Measurements from ENCODE around the gene CNTD1. TPM values are rescaled to one million over a fixed set of nuclear protein-coding genes. Genes with fewer than 3 reads are reported as not detected.
"Not testable (repeated sequence)": the region's sequence is repeated elsewhere in the genome, so short reads cannot be mapped to it uniquely, and the experiment has no call there.

Gene CNTD1, protein sequence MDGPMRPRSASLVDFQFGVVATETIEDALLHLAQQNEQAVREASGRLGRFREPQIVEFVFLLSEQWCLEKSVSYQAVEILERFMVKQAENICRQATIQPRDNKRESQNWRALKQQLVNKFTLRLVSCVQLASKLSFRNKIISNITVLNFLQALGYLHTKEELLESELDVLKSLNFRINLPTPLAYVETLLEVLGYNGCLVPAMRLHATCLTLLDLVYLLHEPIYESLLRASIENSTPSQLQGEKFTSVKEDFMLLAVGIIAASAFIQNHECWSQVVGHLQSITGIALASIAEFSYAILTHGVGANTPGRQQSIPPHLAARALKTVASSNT
- not detected for total RNA-seq
- long read RNA-seq, partial matches to known transcripts = 0 of 4 reads
- long read RNA-seq, other reads (novel, unspliced or antisense) = 4 of 4 reads

DNA sequence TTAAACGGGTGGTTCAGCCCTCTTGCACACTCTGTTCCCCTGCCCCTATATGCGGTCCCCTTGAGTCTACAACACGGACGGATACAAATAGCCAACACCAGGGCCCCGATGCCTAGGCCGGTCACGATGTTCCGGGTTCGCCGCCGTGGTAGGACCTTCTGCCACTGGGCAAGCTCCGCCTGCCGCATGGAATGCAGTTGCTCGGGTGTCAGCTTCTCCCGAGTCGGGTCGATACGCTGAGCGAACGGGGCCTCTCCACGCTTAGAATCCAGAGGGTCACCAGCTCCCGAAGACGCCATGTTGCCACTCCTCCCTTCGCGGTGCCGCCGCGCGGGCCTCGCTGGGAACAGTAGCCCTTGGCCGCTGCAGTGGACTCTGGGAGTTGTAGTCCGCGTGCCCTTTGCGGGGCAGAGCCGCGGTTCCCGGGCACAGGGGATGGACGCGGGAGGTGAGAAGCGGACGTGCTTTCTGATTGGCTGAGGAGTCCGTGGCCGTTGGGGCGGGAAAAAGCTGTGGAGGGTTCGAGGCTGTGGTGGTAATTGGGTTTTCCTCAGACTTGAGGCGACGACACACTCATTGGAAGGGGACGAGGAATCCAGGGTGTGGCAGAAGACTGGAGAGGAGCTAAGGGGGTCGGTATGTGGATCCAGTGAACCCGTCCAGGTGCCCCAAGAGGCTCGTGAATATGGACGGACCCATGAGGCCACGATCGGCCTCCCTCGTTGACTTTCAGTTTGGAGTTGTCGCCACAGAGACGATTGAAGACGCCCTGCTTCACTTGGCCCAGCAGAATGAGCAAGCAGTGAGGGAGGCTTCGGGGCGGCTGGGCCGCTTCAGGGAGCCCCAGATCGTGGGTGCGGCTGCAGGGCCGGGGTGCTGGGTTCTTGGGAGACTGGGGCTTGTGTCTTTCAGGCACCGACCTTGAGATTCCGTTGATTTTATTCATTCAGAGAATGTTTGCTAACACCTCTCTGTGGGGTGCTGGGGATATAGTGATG, at the start of gene CNTD1, which contains the start of gene COA3:
CNTD1 (plus strand) TSS at position 479 of the 998 bp plus-strand sequence; CDS start at position 686, 207 bp downstream.
COA3 (minus strand) TSS at position 322 of the 998 bp plus-strand sequence; CDS start at position 299, 23 bp downstream.
- DNase-seq (ENCODE audit: low spot score) = peak; percentile 95

DNA sequence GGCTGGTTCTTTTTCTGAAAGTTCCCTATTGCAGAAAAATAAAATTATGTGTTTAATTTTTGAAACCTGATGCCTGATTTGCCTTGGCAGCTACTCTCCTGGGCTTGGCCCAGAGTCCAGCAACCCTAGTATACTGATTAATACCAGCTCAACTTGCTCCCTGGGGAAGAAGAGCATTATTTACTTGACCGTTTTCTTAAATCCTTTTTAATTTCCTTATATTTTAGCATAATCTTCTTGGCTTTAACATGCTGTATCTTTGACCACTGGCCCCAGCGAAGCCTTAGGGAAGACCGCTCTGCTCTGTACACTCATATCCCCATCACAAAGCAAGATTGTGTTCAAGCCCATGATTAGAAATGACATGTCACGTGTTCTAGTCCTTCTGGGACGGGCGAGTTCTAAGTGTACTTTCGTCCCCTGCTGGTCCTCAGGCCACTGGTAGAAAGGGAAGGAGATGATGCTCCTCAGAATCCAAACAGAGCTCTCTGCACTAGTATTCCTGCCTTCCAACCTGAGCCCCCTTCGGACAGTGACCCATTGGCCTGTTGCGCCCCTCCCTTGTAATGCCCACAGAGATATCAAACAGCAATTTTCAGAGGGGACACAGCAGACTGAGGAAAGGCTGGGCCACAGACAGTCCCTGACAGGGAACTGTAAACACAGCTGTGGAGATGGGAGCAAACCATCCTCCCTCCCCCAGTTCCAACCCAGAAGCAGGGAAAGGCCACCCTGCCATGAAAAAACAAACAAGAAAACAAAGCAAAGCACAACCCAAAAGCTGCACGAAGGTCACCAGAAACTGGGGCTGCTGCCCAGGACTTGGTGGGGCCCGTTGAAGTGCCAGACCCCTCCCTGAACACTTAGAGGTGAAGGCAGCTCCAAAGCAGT, 49.5 kb upstream of the CNTD1 start:
- no peak for DNase-seq (ENCODE audit: low spot score)

DNA sequence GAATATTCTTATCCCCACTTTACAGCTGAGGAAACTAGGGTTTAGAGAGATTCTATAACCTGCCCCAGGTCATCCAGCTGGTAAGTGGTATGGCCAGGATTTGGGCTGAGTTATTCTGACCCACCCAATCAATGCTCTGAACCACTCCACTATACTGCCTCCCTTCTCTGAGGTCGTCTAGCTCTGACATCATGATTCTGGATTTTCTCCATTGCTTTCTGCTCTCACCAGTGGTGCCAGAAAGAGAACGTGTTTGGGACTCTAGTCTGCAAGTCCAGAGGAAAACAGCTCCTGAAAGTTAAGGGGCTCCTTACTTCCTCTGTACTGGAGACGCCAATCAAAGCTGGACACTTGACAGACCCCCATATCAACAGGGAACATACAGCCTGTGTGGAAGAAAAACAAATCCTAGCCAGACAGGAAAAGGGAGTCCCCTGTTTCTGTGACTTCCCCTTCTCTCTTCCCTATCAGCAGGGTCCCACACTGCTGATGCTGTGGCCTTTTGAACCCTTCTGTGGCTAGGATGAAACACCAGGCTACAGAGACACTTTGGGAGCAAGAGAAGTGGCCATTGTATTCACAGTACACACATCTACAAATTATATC, 47.8 kb upstream of the CNTD1 start:
- DNase-seq (ENCODE audit: low spot score) = no peak

DNA sequence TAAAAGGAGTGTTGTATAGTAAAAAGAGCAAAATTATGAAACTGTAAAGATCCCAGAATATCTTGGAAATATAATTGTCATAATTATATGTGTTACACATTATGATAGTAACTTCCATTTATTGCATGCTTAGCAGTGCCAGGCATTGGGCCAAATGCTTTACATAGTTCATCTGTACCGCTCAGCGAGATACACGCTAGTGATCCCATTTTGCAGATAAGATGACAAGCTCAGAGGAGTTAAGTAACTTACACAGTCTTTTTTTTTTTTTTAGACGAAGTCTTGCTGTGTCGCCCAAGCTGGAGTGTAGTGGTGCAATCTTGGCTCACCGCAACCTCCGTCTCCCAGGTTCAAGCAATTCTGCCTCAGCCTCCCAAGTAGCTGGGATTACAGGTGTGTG, 47.0 kb upstream of the CNTD1 start:
- DNase-seq (ENCODE audit: low spot score) = no peak

DNA sequence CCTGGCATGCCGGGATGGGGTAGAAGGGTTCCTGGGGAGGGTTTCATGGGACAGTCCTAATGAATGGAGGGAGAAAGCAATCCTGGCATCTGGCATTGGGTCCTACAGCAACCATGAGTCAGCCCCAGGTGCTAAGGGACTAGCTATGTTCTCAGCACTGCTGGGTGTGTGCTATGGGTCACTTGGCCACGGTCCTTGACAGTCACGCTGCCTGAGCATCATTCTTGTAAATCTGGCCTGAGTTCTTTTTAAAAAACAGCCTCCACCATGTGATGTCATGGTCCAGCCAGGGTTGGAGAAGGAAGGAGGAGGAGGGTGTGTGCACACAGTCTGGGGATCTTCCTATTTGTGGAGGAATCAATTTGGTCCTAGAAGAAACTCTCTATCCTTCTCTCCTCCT, 43.9 kb upstream of the CNTD1 start:
- DNase-seq (ENCODE audit: low spot score) = no peak

DNA sequence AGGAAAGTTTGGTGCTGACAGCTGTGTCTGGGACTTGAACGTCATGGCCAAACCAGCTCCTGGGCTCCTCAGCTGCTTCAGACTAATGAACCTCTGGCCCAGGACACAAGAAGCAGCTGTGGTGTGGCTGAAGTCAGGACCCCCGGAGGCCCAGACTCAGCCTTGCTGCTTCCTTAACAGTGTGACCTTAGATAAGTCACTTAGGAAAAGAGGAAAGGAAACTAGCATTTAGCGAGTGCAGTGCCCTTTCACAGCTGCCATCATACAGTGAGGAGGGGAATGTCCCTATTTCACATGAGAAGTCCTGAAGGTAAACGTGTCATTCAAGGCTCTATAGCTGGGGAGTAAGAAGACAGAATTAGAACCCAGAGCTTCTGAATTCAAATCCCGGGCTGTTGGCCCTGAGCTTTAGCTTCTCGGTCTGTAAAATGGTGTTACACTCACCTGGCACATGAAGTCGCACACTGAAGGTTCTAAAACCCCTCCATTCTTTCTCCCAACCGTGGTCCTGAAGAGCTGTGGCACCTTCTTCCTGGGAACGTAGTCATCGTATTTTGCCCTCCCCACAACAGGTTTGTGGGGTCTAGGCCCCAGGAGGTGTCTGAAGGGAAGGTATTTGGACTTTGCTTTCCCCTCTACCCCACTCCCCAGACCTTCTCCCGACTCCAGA, 38.5 kb upstream of the CNTD1 start:
- no peak for DNase-seq (ENCODE audit: low spot score)

DNA sequence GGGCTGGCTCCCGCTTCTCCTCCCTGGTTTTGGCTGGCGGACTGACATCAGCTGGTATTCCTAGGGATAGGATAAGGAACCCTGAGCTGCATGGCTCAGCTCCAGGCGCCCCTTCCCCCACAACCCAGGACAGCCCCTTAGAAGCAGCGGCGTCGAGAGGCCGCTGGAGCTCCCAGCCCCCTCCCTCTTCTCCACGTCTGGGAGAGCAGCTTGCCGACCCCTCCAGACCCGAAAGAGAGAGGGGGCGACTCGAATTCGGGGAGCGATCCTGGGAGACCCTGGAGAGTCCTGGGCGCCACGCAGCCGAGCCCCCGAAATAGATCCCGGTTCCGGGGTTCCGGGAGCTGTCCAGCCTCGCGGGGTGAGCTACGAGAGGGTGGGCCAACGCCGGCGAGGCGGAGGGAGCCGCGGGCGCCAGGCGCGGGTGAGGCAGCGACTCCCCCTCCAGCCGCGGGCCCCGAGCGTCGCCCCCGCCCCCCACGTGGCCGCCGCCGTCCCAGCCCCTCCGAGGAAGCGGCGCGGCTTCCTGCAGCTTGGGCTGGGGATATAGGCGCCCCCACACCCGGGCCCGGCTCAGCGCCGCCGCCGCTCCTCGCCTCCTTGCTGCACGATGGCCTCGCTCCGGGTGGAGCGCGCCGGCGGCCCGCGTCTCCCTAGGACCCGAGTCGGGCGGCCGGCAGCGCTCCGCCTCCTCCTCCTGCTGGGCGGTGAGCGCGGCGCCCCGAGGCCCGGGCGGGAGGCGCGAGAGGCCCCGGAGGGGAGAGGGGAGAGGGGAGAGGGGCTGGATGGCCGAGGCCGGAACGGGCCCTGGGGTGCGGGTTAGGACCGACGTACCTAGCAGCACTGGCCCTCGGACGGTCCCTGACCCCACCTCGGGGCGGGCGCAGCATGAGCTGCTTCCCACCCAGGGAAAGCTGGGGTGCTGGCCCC, 37.7 kb upstream of the CNTD1 start, which contains the start of gene RAMP2:
RAMP2 (plus strand) TSS at position 576 of the 930 bp plus-strand sequence; CDS start at position 611, 35 bp downstream.
- DNase-seq (ENCODE audit: low spot score) = no peak

DNA sequence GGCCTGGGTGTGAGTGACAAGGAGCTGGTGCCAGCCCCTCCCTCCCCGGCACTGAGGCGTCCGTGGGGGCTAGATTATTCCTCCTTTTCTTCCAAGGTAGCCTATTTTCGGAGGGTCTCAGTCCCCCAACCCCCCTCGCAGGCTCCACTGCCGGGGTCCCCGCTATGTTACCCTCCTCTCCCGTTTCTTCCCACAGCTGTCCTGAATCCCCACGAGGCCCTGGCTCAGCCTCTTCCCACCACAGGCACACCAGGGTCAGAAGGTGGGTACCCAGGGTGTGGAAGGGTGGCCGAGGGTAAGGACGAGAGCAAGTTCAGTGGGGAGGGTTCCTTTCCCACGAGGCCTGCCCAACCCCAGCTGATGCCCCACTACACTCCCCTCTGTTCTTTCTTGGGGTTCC, 37.0 kb upstream of the CNTD1 start:
- no peak for DNase-seq (ENCODE audit: low spot score)

DNA sequence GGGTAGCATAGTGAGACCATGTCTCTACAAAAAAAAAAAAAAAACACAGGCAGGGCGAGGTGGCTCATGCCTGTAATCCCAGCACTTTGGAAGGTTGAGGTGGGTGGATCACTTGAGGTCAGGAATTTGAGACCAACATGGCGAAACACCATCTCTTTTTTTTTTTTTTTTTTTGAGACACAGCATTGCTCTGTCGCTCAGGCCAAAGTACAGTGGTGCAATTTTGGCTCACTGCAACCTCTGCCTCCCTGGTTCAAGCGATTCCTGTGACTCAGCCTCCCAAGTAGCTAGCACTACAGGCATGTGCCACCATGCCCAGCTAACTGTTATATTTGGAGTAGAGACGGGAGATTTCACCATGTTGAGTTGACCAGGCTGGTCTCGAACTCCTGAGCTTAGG, 32.5 kb upstream of the CNTD1 start:
- DNase-seq (ENCODE audit: low spot score) = no peak

DNA sequence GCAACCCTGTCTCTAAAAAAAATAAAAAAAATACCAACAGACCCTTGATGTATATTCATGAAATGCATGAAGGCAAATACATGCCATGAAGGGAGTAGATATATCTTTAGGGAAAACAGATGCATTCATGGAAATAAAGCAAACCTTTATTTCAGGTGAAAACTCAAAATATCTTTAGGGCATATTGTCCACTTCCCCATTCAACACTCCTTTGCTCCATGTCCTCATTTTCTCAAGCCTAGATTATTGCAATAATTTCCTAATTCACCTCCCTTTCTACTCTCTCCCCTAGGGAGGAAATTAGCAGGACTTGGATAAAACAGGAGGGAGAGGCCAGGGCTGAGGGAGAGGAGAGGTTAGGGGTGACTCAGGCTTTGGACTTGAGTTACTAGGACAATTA, 31.1 kb upstream of the CNTD1 start:
- DNase-seq (ENCODE audit: low spot score) = no peak

DNA sequence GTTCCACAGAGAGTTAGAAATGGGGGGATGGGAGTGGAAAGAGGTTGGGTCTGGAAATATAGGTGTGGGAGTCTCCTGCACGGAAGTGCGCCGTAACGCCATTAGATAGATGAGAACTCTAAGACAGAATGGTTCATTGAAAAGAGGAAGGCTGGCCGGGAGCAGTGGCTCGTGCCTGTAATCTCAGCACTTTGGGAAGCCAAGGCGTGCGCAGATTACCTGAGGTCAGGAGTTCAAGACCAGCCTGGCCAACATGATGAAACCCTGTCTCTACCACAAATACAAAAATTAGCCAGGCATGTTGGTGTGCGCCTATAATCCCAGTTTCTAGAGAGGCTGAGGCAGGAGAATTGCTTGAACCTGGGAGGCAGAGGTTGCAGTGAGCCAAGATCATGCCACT, 30.7 kb upstream of the CNTD1 start:
- DNase-seq (ENCODE audit: low spot score) = not testable (repeated sequence)

DNA sequence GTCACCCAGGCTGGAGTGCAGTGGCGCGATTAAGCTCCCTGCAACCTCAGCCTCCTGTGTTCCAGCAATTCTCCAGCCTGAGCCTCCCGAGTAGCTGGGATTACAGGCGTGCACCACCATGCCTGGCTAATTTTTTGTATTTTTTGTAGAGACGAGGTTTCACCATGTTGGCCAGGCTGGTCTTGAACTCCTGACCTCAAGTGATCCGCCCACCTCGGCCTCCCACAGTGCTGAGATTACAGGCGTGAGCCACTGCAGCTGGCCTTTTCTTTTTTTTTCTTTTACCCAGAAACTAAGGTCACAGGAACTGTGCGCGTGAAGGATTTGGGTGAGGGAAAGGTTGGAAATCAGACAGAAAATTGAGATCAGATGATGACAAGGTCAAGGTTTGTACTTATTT, 28.7 kb upstream of the CNTD1 start:
- DNase-seq (ENCODE audit: low spot score) = not testable (repeated sequence)

DNA sequence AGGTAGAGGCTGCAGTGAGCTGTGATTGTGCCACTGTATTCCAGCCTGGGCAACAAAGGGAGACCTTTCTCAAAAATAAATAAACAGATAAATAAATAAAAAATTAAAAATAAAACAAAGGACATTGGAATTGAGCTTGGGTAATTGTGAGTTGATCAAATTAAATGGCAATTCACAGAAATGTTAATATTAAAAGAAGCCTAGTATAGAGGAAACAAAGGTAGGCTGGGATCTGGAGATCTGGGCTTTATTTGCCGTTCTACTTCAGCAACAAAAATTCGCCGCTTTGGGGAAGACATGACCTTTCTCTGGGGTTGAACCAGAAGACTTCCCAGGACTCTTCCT, 25.7 kb upstream of the CNTD1 start:
- DNase-seq (ENCODE audit: low spot score) = no peak

DNA sequence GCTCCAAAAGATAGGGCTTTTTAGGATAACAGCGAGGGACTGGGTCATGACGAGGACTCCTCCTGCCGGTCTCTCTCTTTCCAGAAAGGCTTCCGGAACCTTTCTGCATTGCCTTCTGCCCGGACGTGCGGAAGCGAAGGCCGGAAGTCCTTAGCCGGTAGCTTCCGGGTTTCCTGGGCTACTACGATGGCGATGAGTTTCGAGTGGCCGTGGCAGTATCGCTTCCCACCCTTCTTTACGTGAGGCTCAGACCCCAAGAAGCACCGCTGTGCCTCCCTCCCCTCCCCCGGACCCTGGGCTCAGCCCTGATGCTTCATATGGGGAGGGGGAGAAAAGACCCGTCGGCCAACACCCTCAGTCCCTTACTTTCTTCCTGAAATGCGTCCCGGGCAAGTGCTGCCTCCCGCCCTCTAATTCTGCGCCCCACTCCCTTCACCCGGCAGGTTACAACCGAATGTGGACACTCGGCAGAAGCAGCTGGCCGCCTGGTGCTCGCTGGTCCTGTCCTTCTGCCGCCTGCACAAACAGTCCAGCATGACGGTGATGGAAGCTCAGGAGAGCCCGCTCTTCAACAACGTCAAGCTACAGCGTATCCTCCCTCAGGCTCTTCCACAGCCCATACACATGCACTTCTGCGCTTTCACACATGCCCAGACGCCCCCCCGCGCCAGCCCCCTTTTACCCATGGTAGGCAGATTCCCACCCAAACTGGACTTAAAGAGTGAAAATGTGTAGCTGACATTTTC, 25.2 kb upstream of the CNTD1 start, which contains the start of gene VPS25:
VPS25 (plus strand) TSS at position 160 of the 746 bp plus-strand sequence; CDS start at position 187, 27 bp downstream.
- no peak for DNase-seq (ENCODE audit: low spot score)

DNA sequence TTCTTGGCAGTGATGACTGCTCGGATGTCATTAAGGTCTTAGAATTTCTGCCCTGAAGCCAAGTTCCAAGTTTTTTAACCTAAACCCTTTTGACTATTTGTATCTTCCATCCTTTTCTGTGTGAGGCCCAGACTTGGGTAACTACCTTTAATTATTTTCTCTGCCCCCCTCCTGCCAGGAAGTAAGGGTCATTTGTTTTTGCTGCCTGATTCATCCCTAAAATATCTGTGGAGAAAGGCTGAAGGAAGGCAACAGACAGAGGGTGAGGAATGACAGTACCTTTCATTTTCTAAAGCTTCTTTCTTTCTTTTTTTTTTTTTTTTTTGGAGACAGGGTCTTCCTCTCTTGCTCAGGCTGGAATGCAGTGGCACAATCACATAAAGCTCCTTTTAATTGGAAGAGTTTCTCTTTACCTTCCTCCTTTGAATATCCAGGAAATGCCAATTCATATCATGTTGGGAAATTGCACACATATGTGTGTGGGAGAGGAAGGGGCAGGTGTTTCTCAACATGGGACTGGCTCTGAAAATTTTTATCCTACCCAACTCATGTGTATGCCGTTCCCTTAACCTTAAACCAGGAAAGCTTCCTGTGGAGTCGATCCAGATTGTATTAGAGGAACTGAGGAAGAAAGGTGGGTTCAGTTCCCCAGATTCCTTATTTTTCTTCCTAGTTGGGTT, 24.5 kb upstream of the CNTD1 start:
- no peak for DNase-seq (ENCODE audit: low spot score)

DNA sequence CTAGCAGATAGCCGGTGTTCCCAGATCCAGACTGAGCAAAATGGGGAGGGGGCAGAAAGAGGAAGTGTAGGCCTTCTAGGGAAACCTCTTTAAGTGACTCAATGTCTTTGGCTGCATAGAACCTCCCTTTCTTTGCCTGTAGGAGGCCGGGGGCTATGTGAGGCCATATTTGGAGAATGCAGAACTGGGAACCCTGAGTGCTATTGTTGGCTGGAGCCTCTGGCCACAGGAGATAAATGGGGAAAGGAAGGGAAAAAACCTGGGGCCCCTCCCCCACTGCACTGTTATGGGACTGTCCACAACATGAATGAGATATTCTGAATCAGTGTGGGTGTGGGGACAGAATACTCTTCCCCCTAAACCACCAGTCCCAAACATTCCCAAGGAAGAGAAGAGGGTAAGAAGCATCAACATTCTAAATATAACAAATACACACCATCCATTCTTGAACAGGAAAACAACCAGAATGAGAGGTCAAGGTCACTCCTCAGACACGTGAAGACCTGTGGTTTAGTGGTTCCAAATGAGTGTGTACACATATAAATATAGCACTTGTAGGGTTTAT, 23.0 kb upstream of the CNTD1 start:
- no peak for DNase-seq (ENCODE audit: low spot score)

DNA sequence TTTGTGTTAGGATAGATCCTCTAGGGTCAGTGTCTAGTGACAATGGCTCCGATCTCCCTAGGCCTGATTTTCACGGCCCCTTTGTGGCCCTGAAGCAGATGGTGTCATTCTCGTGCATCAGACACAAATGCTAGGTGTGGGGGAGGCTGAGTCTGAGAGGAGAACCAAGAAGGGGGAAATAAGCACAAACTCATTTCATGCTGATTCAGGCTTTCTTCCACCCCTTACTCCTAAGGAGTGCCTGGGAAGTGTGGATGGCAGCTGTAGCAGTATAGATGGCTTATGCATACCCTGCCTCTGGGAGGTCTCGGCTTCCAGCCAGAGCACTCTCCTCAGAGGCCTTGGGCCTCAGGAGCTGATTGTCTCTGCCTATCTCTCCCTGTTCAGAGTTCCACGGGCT, 20.1 kb upstream of the CNTD1 start:
- DNase-seq (ENCODE audit: low spot score) = no peak

Data from mesenteric fat pad (tissue), 1 donor.